GM21619 (cell line): ENCODE measurements around the gene ZNF132.
A peak's percentile ranks its signal among the peaks of the same experiment; 100 is the strongest.
"Not testable (repeated sequence)": the region's sequence is repeated elsewhere in the genome, so short reads cannot be mapped to it uniquely, and the experiment has no call there.

Source experiments
- ATAC-seq: cut with Tn5 transposase; IDR thresholded peaks from one replicate; pipeline ENCODE4 v1.9.1; 2021; ENCODE audit not compliant: unreplicated experiment

ZNF132 gene

DNA sequence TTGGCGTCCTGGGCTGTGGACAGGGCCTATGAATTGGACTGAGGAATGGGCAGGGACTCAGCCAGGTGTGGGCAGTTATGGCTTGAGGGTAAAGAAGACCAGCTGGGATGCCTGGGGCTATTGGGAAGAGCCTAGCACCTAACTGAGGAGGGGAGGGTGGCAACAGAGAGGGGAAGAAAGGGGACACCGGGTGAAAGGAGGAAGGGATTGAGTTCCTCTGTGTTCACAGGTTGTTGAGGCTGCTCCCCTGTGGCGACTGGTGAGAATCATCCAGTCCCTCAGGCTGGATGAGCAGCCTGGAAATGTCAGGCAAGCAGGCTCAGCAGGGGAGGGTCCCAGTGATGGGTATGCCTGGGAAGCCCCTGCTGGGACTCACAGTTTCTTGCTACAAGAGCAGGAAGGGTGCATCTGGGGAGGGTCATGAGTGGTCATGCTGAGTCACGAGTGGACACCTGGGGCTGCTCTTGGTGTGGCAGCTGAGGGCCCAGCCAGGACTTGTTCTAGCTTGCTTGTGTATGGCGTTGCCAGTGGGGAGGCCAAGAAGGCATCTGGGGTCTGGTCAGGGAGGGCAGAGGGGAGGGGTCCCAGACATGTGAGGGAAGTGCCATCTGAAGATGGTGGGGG lies 28.4 kb upstream of the ZNF132 start:
- ATAC-seq: no peak

DNA sequence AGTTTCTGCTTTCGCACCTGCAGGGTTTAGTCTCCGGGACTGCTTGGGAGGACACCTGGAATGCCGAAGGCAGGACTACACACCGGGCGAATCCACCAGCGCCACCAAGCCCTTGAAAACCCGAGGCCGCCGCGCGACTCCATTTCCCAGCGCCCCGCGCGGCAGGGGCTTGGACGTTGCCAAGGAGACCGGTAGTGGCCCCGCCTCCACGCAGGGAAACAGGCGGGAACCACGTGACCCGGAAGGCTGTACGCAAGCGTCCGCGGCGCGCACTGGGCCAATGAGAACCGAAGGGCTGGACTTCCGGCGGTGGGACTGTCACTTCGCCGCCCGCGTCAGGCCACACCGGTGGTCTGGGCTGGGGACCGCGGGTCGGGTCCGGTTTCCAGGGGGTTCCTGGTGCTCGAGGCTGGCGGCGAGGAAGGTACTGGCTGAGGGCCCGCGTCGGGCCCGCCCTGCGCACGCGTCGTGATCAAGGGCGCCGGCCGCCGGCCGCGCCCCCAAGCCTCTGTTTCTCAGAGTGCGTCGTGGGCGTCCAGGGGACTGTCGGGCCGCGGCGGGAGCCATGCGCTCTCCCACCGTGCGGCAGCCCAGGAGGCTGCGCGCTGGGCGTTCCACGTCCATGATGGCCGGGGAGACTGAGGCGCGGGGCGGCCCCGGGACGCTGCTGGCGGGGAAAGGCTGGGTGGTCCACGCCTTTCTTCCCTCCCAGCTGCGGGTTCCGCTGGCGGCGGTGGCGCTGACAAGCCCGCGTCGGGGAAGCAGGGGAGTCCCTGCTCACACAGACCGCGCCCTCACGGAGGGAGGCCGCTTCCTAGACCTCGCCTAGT lies 27.0 kb upstream of the ZNF132 start, which contains the start of gene ZNF324:
Gene ZNF324, plus strand, starts transcription at position 321 of the 830 bp plus-strand sequence. CDS start 2,106 bp downstream, outside the sequence.
- ATAC-seq: peak; percentile 85

DNA sequence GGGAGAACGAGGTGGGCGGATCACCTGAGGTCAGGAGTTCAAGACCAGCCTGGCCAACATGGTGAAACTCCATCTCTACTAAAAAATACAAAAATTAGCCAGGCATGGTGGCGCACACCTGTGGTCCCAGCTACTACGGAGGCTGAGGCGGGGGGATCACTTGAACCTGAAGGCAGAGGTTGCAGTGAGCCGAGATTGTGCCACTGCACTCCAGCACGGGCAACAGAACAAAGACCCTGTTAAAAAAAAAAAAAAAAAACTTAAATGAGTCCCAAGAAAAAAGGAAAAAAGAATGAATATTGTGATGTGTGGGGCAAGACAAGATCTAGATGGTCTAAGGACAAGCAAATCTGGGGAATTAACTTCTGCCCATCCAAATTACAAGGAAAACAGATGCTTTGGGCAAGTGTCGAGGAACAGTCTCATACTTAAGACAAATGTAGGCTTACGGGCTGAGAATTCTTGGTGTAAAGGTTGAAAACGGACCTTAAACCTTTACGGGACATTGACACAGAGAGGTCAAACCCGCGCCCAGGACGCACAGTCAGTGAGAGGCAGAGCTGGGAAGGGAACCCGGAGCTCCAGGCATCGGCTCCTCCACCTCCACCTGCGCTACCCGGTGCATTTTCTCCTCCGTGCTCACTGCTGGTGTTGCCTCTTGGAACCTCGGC lies 26.3 kb upstream of the ZNF132 start:
- peak; percentile 17 for ATAC-seq

DNA sequence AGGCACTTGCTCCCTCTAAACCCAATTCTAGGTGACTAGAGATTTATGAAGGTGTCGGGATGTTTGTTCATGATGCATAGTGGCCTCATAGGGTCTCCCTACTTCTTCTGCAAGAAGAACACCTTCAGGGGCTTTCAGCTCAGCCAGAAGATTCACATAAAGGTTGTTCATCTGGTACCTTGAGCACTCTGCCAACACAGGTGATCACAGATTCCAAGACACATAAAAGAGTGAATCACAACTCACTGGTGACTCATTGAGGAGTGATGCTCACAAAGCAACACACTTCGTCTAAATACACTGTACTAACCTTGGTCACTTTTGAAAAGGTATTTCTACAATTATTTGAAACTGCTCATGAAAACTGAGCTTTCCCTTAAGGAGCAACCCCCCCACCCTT lies 20.1 kb upstream of the ZNF132 start:
- no peak for ATAC-seq

DNA sequence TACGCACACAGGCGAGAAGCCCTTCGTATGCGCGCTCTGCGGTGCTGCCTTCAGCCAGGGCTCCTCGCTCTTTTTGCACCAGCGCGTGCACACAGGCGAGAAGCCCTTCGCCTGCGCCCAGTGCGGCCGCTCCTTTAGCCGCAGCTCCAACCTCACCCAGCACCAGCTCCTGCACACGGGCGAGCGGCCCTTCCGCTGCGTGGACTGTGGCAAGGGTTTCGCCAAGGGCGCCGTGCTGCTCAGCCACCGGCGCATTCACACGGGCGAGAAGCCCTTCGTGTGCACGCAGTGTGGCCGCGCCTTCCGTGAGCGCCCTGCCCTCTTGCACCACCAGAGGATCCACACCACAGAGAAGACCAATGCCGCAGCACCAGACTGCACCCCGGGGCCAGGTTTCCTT lies 16.2 kb upstream of the ZNF132 start:
- ATAC-seq: no peak

DNA sequence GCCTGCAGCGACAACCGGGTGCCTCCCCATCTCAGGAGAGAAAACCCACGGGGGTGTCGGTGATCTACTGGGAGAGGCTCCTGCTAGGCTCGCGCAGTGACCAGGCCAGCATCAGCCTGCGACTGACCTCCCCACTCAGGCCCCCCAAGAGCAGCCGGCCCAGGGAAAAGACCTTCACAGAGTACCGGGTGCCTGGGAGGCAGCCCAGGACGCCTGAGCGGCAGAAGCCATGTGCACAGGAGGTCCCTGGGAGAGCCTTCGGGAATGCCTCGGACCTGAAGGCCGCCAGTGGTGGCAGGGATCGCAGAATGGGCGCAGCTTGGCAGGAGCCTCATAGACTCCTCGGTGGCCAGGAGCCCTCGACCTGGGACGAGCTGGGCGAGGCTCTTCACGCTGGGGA lies 15.4 kb upstream of the ZNF132 start:
- ATAC-seq: no peak

DNA sequence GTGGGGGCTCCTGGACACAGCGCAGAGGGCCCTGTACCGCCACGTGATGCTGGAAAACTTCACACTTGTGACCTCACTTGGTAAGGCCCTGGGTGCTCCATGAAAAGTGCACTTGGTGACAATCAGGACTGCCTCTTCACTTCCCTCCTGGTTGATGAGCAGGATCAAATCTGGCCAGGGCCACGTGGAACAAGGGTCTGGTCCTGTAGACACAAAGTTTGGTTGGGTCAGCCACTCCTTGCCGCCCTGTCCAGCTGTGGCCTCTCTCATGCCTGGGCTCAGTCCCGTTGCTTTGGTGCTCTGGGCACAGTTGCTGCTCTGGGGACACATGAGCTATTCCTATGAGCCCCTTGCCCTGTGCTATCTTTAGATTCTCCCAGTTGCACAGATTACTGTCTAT lies 13.8 kb upstream of the ZNF132 start:
- no peak for ATAC-seq

DNA sequence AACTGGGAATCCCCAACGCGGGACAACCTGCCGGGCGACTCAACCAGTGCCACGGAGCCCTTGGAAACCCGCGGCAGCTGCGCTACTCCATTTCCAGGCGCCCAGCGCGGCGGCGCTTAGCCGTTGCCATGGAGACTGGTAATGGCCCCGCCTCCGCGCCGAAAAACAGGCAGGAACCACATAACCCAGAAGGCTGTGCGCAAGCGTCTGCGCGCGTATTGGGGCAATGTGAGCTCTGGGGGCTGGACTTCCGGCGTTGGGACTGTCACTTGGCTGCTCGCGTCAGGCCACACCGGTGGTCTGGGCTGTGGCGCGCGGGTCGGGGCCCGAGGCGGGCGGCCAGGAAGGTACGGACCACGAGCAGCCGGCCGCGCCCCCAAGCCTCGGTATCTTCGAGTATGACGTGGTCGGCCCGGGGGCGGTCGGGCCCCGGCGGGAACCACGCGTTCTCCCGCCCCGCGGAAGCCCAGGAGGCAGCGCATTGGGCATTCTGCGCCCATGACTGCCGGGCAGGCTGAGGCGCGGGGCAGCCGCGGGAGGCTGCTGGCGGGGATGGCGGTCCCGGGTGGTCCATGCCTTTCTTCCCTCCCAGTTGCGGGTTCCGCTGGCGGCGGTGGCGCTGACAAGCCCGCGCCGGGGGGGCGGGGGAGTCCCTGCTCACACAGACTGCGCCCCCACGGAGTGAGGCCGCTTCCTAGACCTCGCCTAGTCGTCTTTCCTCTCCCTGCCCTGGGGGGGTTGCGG lies 11.6 kb upstream of the ZNF132 start, which contains the start of gene ZNF324B:
Gene ZNF324B, plus strand, starts transcription at position 265 of the 744 bp plus-strand sequence. CDS start 2,080 bp downstream, outside the sequence.
- peak; percentile 95 for ATAC-seq

DNA sequence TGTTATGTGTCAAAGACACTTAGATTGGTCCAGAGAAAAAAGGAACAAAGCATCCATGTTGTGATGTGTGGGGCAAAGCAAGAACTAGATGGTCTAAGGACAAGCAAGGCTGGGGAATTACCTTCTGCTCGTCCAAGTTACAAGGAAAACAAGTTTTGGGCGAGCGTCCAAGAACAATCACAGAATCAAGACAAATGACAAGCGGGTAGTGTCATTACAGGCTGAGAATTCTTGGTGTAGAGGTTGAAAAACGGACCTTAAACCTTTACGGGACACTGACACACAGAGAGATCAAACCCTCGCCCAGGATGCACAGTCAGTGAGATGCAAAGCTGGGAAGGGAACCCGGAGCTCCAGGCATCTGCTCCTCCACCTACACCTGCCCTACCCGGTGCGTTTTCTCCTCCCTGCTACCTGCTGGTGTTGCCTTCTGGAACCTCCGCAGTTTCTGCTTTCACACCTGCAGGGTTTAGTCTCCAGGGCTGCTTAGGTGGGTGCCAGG lies 11.0 kb upstream of the ZNF132 start:
- no peak for ATAC-seq

DNA sequence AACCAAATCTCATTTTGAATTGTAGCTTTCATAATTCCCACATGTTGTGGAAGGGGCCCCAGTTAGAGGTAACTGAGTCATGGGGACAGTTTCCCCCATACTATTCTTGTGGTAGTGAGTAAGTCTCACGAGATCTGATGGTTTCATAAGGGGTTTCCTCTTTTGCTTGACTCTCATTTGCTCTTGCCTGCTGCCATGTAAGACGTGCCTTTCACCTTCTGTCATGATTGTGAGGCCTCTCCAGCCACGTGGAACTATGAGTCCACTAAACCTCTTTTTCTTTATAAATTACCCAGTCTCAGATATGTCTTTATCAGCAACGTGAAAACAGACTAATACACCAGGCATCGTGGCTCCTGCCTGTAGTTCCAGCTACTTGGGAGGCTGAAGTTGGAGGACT lies 10.0 kb upstream of the ZNF132 start:
- not testable (repeated sequence) for ATAC-seq

DNA sequence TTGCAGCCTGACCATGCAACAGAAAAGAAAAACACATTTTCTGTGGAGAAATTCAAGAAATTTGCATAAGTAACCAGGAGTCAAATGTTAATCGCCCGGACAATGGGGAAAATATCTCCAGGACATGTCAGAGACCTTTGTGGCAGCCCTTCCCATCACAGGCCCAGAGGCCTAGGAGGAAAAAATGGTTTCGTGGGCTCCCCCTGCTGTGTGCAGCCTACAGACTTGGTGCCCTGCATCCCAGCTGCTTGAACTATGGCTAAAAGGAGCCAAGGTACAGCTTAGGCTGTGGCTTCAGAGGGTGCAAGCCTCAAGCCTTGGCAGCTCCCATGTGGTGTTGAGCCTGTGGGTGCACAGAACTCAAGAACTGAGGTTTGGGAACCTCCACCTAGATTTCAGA lies 8.9 kb upstream of the ZNF132 start:
- not testable (repeated sequence) for ATAC-seq

DNA sequence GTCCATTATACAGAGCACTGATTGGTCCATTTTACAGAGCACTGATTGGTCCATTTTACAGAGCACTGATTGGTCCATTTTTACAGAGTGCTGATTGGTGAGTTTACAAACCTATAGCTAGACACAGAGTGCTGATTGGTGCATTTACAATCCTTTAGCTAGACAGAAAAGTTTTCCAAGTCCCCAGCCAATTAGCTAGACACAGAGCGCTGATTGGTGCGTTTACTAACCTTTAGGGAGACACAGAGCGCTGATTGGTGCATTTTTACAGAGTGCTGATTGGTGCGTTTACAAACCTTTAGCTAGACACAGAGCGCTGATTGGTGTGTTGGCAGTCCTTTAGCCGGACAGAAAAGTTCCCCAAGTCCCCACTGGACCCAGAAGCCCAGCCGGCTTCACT lies 3.0 kb upstream of the ZNF132 start:
- not testable (repeated sequence) for ATAC-seq

DNA sequence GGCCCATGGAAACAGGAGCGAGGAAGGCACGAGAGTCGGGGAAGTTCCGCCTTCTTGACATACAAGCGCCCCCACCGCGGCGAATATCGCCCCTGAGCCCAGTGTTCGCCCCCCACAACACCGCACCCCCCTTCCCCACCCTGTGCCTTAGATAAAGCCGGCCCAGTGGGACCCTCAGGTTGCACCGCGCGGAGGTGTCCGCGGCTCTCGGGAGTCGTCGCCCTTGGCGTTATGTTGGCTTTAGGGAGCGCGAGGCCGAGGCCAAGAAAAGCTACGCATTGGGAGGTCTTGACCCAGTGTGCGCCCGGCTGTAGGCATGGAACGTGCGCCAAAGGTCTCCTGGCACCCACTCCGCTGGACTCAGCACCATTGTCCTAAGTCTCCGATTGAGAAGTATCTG lies 603 bp upstream of the ZNF132 start:
- no peak for ATAC-seq

DNA sequence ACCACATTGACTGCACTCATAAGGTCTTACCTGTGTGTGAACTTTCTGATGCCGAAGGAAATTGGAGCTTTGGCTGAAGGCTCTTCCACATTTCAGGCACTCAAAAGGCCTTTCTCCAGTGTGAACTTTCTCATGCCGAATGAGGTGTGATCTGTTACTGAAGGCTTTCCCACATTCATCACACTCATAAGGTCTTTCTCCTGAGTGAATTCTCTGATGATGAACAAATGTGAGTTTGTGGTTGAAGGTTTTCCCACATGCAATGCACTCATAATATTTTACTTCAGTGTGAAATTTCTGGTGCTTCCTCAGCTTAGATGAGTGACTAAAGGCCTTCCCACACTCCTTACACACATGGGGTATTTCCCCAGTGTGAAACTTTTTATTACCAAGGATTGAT lies 5.7 kb downstream of the ZNF132 start:
- ATAC-seq: no peak

DNA sequence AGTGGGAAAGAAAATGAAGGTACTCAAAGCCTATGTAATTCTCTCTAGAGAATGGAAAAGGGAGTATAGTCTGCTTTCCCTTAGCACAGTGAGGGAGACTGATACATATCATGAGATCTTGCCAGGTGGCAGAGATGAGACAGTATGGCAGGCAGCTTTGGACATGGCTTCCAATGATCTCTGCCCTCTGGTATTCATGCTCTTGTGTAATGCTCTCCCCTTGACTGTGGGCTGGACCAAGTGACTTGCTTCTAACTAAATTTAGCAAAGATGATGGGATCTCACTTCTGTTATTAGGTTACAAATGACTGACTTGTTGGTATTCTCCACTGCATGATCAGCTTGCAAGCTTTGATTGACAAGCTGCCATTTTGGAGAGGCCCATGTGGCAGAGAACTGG lies 10.2 kb downstream of the ZNF132 start:
- ATAC-seq: no peak

DNA sequence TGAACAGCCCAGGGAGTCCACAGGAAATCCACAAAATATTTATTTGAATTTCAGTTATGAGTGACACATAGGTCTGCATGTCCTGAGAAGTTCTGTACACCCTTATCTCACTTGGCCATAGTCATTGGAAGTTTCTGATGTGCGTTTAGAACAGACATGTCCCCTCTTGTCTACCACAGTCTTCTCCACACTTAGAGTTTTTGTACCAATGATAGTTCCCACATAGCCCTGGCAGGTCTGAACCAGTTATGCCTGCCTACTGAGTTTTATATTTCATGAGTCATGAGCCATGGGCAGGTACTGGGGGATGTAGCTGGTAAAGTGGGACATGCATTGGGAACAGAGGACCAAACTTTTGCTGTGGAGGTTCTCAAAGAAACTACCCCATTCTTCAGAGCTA lies 11.3 kb downstream of the ZNF132 start:
- ATAC-seq: no peak

DNA sequence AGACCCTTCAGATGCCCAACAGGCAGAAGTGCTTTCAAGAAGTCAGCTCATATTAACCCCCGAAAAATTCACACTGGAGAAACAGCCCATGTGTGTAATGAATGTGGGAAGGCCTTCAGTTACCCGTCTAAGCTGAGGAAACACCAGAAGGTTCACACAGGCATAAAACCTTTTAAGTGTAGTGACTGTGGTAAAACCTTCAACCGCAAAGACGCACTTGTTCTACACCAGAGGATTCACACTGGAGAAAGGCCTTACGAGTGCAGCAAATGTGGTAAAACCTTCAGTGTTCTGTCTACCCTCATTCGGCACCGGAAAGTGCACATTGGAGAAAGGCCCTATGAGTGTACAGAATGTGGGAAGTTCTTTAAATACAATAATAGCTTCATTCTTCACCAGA lies 22.9 kb downstream of the ZNF132 start:
- ATAC-seq: no peak

DNA sequence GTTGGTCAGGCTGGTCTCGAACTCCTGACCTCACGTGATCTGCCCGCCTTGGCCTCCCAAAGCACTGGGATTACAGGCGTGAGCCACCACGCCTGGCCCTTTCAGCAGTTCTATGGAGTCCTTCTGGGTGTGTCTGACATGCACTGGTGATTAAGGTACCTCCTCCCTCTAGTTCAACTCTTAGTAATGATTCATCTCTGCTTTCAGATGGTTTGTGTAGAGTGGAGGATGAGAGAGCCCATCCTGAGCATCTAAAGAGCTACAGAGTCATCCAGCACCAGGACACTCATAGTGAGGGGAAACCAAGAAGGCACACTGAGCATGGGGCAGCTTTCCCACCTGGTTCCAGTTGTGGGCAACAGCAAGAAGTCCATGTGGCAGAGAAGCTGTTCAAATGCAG lies 23.3 kb downstream of the ZNF132 start:
- ATAC-seq: no peak

DNA sequence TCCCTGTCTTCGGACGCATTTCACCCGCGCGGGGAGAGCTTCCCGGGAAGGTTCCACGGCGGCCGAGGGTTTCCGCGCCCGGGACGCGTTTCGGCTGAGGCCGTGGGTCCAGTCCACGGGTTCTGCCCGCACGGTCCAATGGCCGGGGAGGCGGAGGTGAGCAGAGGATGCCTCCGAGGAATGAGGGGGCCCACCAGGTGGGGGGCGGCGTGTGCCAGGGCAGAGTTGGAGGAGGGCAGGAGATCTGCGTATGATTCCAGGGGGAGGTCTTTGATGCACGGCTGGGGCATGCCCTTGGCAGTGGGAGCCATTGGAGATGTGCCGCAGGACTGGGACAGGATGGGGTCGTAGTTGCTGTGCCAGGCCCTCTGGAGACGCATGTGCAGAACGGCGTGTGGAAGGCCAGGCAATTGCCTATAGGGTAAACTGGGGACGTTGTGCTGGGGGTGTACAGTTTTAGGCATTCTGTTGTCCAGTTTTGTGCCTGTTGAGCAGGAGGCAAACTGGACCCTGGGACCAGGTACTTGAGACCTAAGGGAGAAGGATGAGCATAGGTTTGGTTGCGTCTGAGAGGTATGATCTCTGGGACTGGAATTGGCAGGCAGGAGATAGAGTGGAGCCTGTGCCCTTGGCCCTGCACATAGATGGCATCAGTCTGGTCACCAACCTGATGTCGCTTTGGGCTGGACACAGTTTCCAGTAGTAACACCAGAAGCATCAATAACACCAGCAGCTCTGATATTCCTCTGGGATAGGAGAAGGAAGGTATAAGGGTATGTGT lies 30.8 kb downstream of the ZNF132 start:
- ATAC-seq: no peak
